Heart left ventricle (tissue), 13 donors: Measurements from ENCODE around the gene PRSS50.
"Not testable (repeated sequence)": the region's sequence is repeated elsewhere in the genome, so short reads cannot be mapped to it uniquely, and the experiment has no call there.

Experiments
- POLR2A ChIP-seq, 2 donors: fragments of 450-650 bp; IDR thresholded peaks; one replicate each; pipeline ENCODE4 v1.6.1; 2017; ENCODE audit warnings: antibody characterized with exemption in 2 of 2, mild to moderate bottlenecking in 2 of 2, moderate library complexity in 2 of 2
- TF ChIP-seq, protein P1 (sequence below), 12 donors: fragments of 200-600 bp; sonication (generic) in 4 of 12; IDR thresholded peaks; one replicate each; pipeline versions ENCODE4 v1.5.0 to v1.8.0; 2018 to 2022; ENCODE audit warnings: antibody characterized with exemption in 12 of 12, mild to moderate bottlenecking in 5 of 12
- donor health status: ischemic (EF 13 %, LVEDD 7.1; RV severe dilation, severe dysfunction).
- donor health status: DM: no; HTN: yes; CAD: no.
- donor health status: DM: no; HTN: no; CAD: no.
- donor health status: ischemic (EF 25% LVEDD 6.9; RV normal size, moderate dysfunction).
- donor health status: ischemic (EF 25% LVEDD 5.7; RV mildly dilated, moderate dysfunction).
- donor health status: ischemic (EF 35%, LVEDD 5.7; RV mildly dilated, moderate dysfunction).
- donor health status: nonischemic (EF 11% LVEDD 7.7; RV severe dilation, severe dysfunction).
- donor health status: DM: yes; HTN: yes; CAD: no.
- donor health status: PGD.
- donor health status: ischemic (EF 29% LVEDD 5.4; RV normal size, mild dysfunction).
- donor health status: nonischemic (EF 23%, LVEDD 6.1; RV moderate dilation, normal function).

DNA sequence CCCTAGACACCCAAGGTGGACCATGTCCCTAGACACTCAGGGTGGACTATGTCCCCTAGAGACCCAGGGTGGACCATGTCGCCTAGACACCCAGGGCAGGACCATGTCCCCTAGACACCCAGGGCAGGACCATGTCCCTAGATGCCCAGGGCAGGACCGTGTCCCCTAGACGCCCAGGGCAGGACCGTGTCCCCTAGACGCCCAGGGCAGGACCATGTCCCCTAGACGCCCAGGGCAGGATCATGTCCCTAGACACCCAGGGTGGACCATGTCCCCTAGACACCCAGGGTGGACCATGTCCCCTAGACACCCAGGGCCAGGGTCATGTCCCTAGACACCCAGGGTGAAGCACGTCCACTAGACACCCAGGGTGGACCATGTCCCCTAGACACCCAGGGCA, 13.3 kb downstream of the PRSS50 start:
- TF ChIP-seq, protein P1, sequence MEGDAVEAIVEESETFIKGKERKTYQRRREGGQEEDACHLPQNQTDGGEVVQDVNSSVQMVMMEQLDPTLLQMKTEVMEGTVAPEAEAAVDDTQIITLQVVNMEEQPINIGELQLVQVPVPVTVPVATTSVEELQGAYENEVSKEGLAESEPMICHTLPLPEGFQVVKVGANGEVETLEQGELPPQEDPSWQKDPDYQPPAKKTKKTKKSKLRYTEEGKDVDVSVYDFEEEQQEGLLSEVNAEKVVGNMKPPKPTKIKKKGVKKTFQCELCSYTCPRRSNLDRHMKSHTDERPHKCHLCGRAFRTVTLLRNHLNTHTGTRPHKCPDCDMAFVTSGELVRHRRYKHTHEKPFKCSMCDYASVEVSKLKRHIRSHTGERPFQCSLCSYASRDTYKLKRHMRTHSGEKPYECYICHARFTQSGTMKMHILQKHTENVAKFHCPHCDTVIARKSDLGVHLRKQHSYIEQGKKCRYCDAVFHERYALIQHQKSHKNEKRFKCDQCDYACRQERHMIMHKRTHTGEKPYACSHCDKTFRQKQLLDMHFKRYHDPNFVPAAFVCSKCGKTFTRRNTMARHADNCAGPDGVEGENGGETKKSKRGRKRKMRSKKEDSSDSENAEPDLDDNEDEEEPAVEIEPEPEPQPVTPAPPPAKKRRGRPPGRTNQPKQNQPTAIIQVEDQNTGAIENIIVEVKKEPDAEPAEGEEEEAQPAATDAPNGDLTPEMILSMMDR (IDR thresholded peaks at IDR 0.05), result not testable (repeated sequence)
- not testable (repeated sequence) for TF ChIP-seq POLR2A (IDR thresholded peaks at IDR 0.05)
